DMS53 (cell line): ENCODE results near the gene TPGS1.
"Not testable (repeated sequence)": the region's sequence is repeated elsewhere in the genome, so short reads cannot be mapped to it uniquely, and the experiment has no call there.

Experiments
- DNase-seq: peaks from one replicate; lab custom pipeline; 2025; lab: John Stamatoyannopoulos, UW

Gene TPGS1

GRCh38 chr19:478236-478903 is 28.9 kb upstream of the TPGS1 start:
- DNase-seq = no peak

DNA sequence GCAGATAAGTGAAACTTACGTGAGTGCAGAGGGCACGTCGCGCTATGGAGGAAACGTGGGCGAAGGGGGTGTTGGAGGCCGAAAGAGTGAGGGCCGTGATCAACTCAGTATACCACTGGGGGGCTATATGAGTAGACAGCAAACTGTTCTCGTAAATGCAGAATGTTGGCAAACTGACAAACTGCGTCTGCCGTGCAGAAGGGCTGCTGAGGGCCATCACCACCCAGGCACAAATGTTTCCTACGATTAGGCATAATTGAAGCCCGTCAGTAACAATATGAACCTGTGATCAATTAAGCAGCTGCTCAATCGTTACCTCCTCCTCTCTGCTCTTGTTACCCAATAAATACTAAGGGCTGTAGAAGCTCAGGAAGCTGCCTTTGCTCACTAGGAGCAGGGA is 28.3 kb upstream of the TPGS1 start:
- no peak for DNase-seq

DNA sequence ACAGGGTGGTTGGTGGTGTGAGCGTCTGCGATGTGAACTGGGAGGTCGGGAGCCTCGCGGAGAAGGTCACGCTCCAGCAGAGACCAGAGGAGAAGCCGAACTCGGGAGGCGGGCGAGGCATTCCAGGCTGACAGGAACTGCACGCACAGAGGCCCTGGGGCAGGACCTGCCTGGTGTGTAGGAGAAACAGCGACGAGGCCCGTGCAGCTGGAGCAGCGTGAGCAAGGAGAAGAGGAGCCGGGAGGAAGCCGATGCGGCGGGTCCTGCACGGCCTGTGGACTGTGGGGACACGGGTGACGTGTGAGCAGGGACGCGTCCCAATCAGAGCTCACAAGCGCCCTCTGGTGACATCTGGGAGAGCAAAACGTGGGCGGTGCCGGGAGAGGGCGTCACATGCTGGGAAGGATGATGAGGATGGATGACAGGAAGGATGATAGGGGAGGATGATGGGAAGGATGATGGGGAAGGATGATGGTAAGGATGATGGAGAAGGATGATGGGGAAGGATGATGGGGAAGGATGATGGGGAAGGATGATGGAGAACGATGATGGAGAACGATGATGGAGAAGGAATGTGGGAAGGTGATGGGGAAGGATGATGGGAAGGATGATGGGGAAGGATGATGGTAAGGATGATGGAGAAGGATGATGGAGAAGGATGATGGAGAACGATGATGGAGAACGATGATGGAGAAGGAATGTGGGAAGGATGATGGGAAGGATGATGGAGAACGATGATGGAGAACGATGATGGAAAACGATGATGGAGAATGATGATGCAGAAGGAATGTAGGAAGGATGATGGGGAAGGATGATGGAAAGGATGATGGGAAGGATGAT is 27.1 kb upstream of the TPGS1 start:
- DNase-seq = peak; percentile 72

DNA sequence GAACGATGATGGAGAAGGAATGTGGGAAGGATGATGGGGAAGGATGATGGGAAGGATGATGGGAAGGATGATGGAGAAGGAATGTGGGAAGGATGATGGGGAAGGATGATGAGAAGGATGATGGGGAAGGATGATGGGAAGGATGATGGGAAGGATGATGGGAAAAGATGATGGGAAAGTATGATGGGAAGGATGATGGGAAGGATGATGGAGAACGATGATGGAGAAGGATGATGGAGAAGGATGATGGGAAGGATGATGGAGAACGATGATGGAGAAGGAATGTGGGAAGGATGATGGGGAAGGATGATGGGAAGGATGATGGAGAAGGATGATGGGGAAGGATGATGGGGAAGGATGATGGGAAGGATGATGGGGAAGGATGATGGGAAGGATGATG is 26.2 kb upstream of the TPGS1 start:
- not testable (repeated sequence) for DNase-seq

- no peak for DNase-seq
Measured at GRCh38 chr19:482186-483041, 24.9 kb upstream of the TPGS1 start.

DNA sequence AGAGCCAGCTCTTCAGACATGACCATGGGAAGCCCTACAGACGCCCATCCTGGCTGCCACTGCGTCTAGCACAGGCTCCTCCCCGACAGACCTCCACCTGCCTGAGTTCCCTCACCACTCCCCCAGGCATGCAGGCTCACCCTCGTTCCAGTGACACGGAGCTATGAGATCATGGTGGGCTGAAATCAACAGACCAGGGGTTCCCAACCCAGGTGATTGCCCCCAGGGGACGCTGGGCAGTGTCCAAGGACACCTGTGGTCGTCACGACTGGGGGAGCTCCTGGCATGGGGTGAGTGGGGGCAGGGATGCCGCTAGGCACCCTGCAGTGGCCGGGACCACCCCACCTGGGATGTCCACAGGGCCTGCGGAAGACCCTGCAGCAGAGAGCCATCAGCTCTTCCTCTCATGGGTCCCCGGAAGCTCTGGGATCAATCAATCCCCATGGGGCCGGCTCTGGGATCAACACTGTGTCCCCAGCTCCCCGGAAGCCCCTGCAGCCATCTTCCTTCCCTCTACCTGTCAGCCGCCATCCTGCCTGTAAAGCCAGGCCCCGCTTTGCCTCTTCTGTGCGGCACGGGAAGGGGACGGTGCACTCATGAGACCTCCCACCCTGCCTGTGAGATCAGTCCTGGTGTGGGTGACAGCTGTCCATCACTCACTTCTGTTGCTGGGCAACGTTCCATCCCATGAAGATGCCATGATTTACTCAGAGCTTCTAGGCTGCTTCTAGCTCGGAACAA is 23.8 kb upstream of the TPGS1 start:
- DNase-seq = no peak

DNA sequence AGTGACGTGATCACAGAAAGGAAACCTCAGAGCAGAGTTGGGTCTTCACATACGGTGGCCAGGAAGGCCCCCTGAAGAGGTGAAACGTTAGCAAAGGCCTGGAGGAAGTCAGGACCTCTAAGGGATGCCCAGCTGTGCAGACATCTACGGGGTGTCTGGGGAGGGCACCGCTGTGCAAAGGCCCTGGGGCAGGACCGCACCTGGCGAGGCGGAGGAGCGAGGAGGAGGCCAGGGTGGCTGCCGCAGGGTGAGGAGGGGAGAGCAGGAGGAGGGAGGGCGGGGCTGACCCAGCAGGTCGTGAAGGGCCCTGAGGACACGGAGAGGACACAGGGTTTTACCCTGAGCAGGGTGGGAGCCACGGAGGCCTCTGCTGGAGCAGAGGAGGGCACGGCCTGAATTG is 22.8 kb upstream of the TPGS1 start:
- DNase-seq = no peak

DNA sequence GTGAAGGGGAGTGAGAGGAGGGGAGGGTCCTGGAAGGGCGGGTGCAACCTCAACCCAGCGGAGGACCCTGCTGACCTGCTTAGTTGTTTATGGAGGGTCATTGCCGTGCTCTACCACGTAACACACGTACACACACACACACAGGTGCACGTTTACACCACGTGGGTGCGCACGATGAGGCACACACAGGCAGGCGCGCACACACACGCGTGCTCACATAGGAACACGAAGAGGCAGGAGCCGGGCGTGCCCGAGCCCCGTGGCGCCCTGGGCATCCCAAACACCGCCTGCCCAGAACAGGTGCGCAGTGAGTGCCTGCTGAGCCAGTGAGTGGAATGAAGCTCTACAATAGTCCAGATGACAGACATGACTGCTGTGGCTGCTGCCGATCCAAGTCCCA is 22.2 kb upstream of the TPGS1 start:
- DNase-seq = peak; percentile 36

- DNase-seq = no peak
Measured at GRCh38 chr19:485583-486236, 21.6 kb upstream of the TPGS1 start.

DNA sequence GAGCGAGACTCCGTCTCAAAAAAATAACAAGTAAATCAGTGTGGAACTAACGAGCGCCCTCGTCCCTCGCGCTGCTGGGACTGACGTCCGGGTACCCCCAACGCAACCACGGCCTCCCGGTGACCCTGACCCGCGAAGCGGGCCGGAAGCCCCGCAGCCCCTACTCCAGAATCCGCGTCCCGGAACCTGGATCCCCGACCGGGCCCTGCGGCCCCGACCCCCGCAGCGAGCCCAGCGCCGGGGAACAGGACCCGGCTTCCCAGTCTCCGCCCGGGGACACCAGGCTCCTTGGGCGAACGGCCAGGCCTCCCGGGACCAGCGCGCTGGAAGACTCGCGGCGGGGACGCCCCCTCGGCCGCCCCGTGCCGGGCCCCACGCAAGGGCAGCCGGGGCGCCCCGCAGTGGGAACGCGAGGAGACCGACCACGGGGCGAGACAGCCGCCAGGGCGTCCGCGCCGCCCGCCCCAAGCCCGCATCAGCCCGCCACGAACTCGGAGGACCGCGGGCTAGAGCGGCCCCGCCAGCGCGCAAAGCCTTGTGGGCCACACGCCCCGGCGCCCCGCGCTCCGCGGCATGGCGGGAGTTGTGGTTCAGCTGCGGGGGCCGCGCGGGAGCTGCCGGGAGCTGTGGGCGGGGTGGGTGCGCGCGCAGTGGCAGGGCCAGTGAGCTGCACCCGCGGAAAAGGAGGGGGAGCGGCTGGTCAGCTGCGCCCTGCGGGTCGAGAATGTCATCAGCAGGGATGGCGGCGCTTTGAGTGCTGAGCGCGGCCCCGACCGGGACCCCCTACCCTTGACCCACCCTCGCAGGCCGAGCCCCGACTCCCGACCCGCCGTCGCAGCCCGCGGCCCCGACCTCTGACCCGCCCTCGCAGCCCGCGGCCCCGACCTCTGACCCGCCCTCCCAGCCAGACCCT is 18.5 kb upstream of the TPGS1 start:
- DNase-seq = peak; percentile 97

GRCh38 chr19:489418-490196 is 17.7 kb upstream of the TPGS1 start:
- peak; percentile 70 for DNase-seq

GRCh38 chr19:491146-491741 is 16.1 kb upstream of the TPGS1 start:
- no peak for DNase-seq

- no peak for DNase-seq
Measured at GRCh38 chr19:492091-492531, 15.2 kb upstream of the TPGS1 start.

GRCh38 chr19:493391-494170 is 13.7 kb upstream of the TPGS1 start:
- no peak for DNase-seq

GRCh38 chr19:494171-495080 is 12.9 kb upstream of the TPGS1 start:
- peak; percentile 31 for DNase-seq

DNA sequence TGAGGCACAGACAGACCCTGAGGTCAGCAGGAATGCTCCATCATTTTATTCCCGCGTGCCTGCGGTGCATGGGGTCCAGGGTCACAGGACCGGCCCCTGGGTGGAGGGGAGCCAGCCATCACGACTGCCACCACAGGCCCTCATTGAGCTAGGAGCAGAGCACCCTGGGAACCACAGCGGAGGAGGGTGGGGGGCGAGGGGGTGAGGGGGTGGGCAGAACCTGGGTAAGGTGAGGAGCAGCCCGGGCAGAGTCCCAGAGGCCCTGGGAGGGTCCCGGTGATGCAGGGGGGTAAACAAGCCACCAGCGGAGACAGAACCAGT is 12.3 kb upstream of the TPGS1 start:
- DNase-seq = no peak

- peak; percentile 63 for DNase-seq
Measured at GRCh38 chr19:495402-496111, 11.7 kb upstream of the TPGS1 start.
